CD4-positive, alpha-beta T cell treated with Interleukin-12 subunit alpha and Interleukin-12 subunit beta, for 1 hour (primary cell): ENCODE results near the gene CCDC198.

Experiments
- DNase-seq: peaks from one replicate; pipeline ENCODE4 v3.0.0-alpha.2; 2020

CCDC198 gene

GRCh38 chr14:57462551-57462950, 31.1 kb downstream of the CCDC198 start:
- no peak for DNase-seq

- DNase-seq, result no peak
These were observed 31.8 kb downstream of the CCDC198 start for GRCh38 chr14:57461777-57462320.

- DNase-seq, result no peak
These were observed 57.7 kb downstream of the CCDC198 start for GRCh38 chr14:57435923-57436322.

- DNase-seq, result no peak
These were observed 72.7 kb downstream of the CCDC198 start for GRCh38 chr14:57420986-57421385.

- DNase-seq, result no peak
These were observed 73.6 kb downstream of the CCDC198 start for GRCh38 chr14:57420033-57420432.
